Gastrocnemius medialis (tissue), 4 donors: Measurements from ENCODE around the gene NCOR2.

Source experiments
- CTCF ChIP-seq, 5 experiments: fragments of 450-650 bp in 3 of 5; fragments of 200-600 bp in 2 of 5; sonication (generic) in 2 of 5; IDR thresholded peaks in 4 of 5; conservative IDR thresholded peaks in 1 of 5; 1 replicate in 4 of 5; 2 replicates in 1 of 5; pipeline ENCODE4 v1.5.1; 2016 to 2019; ENCODE audit warnings: antibody characterized with exemption in 5 of 5, mild to moderate bottlenecking in 3 of 5, moderate library complexity in 3 of 5
- POLR2A ChIP-seq, 2 donors: fragments of 450-650 bp; IDR thresholded peaks; one replicate each; pipeline ENCODE4 v1.6.1; 2017; ENCODE audit warnings: antibody characterized with exemption in 2 of 2, mild to moderate bottlenecking in 2 of 2, moderate library complexity in 2 of 2

GRCh38 chr12:124566997-124567672 is at the start of gene NCOR2:
- TF ChIP-seq POLR2A (IDR thresholded peaks at IDR 0.05) (peak; percentile 43 to 69), CTCF (IDR thresholded peaks at IDR 0.05 in 4 of 5, conservative IDR thresholded peaks at IDR 0.05 in 1 of 5) (no peak)
